ENCODE data around the gene SF3B3.

The SF3B3 gene

GRCh38 chr16:70523743-70524398 lies at the start of gene SF3B3:
TSS of gene SF3B3 (plus strand) at chr16:70523816. CDS start at chr16:70526657, 2,841 bp downstream.
- ATAC-seq, result peak; percentile 65
- DNase-seq, result peak; percentile 73

DNA sequence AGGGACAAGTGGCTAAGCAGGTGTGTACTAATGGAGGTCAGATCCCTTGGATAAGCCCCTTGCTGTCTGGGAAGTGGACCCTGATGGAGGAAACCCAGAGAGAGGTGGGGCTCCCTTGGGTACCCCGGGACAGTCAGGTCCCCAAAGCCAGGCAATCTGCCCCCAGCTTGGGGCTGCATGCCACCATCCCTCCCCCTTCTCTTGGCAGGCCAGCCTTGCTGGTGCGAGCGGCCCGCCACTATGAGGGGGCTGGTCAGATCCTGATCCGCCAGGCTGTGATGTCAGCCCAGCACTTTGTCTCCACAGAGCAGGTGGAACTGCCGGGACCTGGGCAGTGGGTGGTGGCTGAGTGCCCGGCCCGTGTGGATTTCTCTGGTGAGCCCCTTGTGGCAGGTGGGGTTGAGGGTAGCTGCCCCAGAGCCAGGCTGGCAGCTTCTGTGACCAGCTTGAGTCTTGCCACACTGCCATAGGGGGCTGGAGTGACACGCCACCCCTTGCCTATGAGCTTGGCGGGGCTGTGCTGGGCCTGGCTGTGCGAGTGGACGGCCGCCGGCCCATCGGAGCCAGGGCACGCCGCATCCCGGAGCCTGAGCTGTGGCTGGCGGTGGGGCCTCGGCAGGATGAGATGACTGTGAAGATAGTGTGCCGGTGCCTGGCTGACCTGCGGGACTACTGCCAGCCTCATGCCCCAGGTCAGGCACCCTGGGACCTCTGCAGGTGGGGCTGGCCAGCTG lies 49.1 kb upstream of the SF3B3 start:
- no peak for ATAC-seq

DNA sequence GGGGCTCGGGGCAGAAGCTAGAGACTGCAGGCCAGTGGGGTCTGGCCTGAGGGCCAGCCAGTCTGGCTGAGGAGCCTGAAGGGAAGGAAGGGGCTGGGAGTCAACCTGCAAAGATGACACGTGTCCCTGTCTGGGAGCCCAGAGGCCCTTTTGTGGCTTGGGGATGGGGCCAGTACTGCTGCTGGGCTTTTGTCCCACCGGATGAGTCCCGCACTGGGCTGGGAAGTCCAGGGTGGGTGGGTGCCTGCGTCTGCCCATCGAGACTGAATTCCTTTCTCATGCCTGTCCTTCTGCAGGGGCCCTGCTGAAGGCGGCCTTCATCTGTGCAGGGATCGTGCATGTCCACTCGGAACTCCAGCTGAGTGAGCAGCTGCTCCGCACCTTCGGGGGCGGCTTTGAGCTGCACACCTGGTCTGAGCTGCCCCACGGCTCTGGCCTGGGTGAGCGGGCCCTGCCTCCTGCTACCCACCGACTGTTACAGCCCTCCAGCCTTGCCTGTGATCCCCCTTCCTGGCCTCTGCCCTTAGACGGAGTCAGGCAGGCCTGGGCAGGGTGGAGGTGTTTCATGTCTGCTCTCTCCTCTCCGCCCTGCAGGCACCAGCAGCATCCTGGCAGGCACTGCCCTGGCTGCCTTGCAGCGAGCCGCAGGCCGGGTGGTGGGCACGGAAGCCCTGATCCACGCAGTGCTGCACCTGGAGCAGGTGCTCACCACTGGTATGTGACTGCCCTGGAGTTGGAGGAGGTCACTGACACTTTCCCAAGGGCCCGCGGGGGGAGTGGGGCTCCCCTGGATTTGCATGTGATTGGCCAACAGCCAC lies 48.4 kb upstream of the SF3B3 start:
- DNase-seq (no peak), ATAC-seq (no peak)

More for the DNA sequence above, 49.1 kb upstream of the SF3B3 start:
- no peak for DNase-seq

- ATAC-seq (peak; percentile 95), DNase-seq (peak; percentile 57)
Measured at GRCh38 chr16:70476272-70477020, 47.2 kb upstream of the SF3B3 start.

DNA sequence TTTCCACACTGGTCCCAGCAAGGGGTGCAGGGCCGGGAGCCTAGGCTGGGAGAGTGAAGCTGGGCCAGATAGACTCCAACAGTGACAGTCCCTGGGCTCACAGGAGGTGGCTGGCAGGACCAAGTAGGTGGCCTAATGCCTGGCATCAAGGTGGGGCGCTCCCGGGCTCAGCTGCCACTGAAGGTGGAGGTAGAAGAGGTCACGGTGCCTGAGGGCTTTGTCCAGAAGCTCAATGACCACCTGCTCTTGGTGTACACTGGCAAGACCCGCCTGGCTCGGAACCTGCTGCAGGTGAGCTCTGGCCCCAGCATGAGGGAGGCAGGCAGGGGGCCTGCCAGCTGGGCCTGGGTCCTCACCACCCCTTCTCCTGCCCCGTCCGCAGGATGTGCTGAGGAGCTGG lies 45.4 kb upstream of the SF3B3 start:
- ATAC-seq (no peak), DNase-seq (no peak)

DNA sequence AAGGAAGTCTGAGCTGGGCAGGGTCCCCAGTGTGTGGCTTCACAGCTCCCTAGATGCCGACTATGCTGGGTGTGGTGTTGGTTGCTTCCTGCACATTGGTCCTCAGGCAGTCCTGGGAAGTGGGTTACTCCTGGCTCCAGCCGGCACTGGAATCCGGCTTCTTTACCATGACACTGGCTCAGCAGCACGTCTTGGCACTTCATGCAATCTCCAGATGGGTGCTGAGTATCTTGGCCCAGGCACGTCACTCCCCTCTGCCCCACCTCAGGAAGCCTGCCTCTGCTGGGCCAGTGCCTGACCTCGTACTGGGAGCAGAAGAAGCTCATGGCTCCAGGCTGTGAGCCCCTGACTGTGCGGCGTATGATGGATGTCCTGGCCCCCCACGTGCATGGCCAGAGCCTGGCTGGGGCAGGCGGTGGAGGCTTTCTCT lies 44.7 kb upstream of the SF3B3 start:
- DNase-seq (no peak), ATAC-seq (no peak)

GRCh38 chr16:70480127-70481105 lies 43.2 kb upstream of the SF3B3 start:
- DNase-seq (no peak), ATAC-seq (no peak)

DNA sequence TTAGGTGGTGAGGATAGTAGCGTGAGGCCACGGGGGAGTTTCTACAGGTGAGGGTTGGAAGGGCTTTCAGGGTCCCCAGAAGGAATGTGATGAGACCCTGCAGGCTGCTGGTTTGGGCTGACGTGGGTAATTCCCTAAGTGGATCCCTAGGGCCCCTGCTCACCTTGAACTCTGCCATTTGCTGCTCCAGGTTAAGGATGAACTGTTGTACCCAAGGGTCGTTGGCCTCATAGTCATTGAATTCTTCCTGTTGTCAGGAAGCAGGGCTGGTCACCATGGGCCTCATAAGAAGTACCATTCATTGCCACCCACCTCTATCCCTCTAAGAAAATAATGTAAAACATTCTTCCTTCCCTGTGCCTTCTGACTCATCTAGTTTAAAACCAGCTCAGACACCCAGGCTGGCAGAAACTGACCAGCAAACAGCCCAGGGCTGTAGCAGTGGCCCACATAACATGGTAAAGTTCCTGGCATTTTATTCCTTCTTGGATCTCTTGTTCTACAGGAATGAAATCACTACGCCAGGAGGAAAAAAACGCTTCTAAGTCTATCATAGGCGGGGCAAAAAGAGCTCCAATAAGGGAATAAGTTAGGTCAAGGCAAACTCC lies 41.6 kb upstream of the SF3B3 start:
- ATAC-seq (no peak), DNase-seq (no peak)

DNA sequence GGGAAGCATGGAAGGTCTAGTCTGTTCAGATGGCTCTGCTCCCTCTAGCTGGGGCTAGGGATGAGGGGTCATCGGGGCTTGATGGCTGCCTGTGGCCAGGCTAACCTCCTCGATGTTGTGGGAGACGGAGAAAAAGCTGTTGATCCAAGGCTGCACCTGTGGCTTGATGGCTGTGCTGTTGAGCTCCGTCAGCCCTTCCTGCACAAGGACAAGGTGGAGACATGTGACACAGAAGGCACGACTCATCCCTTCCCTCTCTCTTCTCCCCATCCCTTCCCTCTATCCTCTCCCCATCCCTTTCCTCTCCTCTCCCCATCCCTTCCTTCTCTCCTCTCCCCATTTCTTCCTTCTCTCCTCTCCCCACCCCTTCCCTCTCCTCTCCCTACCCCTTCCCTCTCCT lies 41.0 kb upstream of the SF3B3 start:
- no peak for ATAC-seq
- no peak for DNase-seq

DNA sequence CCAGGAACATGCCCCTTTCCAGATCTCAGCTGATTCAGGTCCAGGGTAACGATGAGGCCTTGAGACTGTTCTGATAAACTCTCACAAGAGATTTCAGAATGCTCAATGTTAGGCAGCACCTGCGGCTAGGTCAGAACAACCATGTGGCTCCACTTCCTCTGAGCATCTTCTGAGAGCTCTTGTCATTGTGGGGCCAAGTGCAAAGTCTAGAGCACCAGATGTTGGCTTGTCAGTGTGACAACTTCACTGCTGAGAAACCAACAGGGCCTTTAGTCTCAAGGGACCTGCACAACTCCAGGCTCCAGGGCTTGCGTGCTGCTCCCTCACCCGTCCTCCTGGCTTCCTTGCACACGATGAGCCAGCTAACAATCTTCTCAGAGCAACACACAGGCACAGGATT lies 40.2 kb upstream of the SF3B3 start:
- no peak for DNase-seq
- peak; percentile 15 for ATAC-seq

- ATAC-seq, result no peak
Measured at GRCh38 chr16:70484867-70485266, 38.7 kb upstream of the SF3B3 start.

GRCh38 chr16:70490261-70490660 lies 33.4 kb upstream of the SF3B3 start:
- ATAC-seq (no peak), DNase-seq (no peak)

More at GRCh38 chr16:70484867-70485266, 38.7 kb upstream of the SF3B3 start:
- DNase-seq, result no peak

DNA sequence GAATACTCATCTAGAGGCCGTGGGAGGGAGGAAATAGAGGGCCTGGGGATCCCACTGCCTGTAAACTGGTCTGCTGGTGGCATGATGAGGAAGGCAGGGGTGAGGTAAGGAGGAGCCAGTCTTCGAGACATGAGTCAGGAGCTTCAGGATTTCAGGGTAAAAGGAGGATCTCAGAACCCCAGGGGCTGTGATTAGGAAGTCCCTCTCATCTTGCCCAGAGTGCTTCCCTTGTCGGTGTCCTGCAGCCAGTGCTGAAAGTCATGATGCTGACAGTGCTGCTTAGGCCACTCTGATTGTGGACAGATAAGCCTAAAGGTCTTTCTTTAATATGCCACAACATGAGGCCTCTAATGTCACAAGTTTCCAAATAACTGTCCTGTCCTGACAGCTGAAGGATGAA lies 29.8 kb upstream of the SF3B3 start:
- no peak for DNase-seq

GRCh38 chr16:70494202-70494770 lies 29.3 kb upstream of the SF3B3 start:
- no peak for DNase-seq
- peak; percentile 65 for ATAC-seq

More for the DNA sequence above, 29.8 kb upstream of the SF3B3 start:
- ATAC-seq, result no peak

DNA sequence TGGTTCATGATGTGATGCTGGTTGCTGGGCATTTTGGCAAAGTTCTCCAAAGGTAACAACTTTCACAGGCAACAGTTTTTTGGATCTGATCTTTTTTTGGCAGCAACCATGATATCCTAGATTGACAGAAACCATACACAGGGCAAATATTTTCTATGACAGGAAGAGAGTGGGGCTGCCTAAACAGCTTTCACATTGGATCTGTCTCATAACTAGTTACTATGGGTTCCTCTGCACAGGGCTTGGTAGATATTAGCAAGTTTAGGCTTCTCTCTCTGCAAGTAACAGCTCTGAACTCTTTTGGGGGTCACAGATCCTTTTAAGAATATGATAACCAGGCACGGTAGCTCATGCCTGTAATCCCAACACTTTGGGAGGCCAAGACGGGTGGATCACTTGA lies 28.8 kb upstream of the SF3B3 start:
- ATAC-seq (no peak), DNase-seq (no peak)

DNA sequence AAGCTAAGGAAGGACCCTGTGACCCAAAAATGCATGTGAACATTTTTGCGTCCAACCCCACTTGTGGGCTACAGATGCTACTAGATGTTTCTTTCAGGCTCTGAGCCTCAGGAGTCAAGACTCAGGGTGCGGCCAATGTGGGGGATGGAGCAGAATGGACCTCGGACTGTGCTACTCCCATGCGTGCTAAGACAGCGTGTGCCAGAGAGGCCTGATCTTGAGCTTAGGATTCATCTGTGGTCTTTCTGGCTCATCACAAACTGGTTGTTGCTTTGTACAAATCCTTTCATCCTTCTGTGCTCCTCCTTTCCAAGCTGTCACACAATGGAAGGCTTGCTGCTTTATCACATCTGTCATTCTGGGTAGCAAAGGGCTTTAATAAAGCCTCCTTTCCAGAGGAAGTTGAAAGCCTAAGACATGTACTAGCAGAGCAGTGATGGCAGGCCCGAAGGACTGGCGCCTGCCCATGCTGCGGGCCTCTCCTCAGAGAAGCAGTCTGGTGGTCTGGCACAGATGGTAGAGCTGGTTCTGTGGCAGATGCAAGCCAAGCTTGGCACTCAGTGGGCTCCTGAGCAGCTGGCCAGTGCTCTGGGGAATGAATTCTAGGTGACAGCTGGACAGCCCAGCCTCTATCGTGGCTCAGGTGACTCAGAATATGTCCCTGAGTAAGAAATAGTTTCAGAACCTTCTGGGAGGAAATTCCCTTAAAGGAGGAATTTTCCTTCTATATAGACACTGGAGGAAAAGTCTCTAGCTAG lies 28.0 kb upstream of the SF3B3 start:
- ATAC-seq (no peak), DNase-seq (no peak)

DNA sequence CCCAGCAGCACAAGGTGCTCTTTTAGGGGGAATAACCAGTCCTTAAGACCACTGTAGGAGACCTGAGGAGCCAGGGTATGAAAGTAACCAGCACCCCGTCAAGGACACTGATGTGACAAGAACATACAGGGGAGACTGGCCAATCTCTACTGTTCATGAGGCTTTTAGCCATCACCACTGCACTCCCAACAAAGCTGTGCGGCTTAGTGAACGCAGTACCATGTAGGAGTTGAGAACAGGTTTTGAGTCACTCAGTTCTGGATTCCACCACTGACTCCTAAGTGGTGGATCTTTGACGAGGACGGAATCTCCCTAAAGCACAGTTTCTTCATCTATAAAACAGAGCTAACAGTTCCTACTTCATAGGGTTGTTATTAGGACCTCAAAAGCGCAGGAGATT lies 27.1 kb upstream of the SF3B3 start:
- ATAC-seq, result peak; percentile 75
- DNase-seq, result no peak

DNA sequence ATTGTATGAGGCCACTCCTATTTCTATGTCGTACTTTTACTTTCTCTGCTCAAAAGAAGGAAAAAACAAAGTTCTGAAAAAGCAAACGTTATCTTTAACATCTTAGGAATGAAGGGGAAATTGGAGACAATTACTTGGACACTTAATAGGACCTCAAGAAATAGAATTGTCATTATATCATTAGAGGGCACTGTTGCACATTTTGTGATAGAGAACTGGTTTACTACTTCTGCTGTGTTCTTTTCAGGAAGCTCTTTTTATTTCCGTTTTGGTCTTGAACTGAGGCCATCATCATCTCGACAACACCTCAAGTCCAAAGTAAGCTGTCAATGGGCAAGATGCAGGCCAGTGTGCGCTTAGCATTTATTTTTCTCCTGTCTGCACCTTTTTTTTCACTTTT lies 14.9 kb upstream of the SF3B3 start:
- DNase-seq (no peak), ATAC-seq (no peak)

- ATAC-seq, result no peak
Measured at GRCh38 chr16:70510216-70510615, 13.4 kb upstream of the SF3B3 start.

More at GRCh38 chr16:70510216-70510615, 13.4 kb upstream of the SF3B3 start:
- no peak for DNase-seq
